ENCODE data around the gene CCDC142.
A peak's percentile ranks its signal among the peaks of the same experiment; 100 is the strongest.
"Not testable (repeated sequence)": the region's sequence is repeated elsewhere in the genome, so short reads cannot be mapped to it uniquely, and the experiment has no call there.

CCDC142 gene

GRCh38 chr2:74471332-74472065, 11.3 kb downstream of the CCDC142 start:
- DNase-seq (ENCODE audit: low read depth) = no peak

GRCh38 chr2:74470742-74471141, 12.1 kb downstream of the CCDC142 start:
- not testable (repeated sequence) for DNase-seq (ENCODE audit: low read depth)

GRCh38 chr2:74464406-74464805, 18.4 kb downstream of the CCDC142 start:
- DNase-seq (ENCODE audit: low read depth) = no peak

GRCh38 chr2:74462786-74463105, 20.1 kb downstream of the CCDC142 start:
- no peak for DNase-seq (ENCODE audit: low read depth)

- DNase-seq (ENCODE audit: low read depth) = no peak
These were observed 20.6 kb downstream of the CCDC142 start for GRCh38 chr2:74462054-74462785.

GRCh38 chr2:74461187-74462053, 21.4 kb downstream of the CCDC142 start:
- DNase-seq (ENCODE audit: low read depth) = no peak

GRCh38 chr2:74460187-74460586, 22.6 kb downstream of the CCDC142 start:
- DNase-seq (ENCODE audit: low read depth) = not testable (repeated sequence)

GRCh38 chr2:74459503-74460118, 23.2 kb downstream of the CCDC142 start:
- not testable (repeated sequence) for DNase-seq (ENCODE audit: low read depth)

- DNase-seq (ENCODE audit: low read depth) = no peak
These were observed 23.8 kb downstream of the CCDC142 start for GRCh38 chr2:74458938-74459363.

- peak; percentile 96 for DNase-seq (ENCODE audit: low read depth)
These were observed 24.5 kb downstream of the CCDC142 start, which contains the start of gene WBP1 for GRCh38 chr2:74458132-74458937. TSS of gene WBP1 (plus strand) at chr2:74458438. CDS start at chr2:74458603, 165 bp downstream.

GRCh38 chr2:74457549-74458131, 25.2 kb downstream of the CCDC142 start:
- peak; percentile 83 for DNase-seq (ENCODE audit: low read depth)

GRCh38 chr2:74457129-74457548, 25.7 kb downstream of the CCDC142 start:
- DNase-seq (ENCODE audit: low read depth) = no peak

- peak; percentile 95 for DNase-seq (ENCODE audit: low read depth)
These were observed 27.9 kb downstream of the CCDC142 start, which contains the start of gene INO80B for GRCh38 chr2:74454654-74455511. TSS of gene INO80B (plus strand) at chr2:74455087. CDS start at chr2:74455117, 30 bp downstream.

- no peak for DNase-seq (ENCODE audit: low read depth)
These were observed 32.1 kb downstream of the CCDC142 start for GRCh38 chr2:74450570-74451190.

GRCh38 chr2:74448771-74449170, 34.0 kb downstream of the CCDC142 start:
- DNase-seq (ENCODE audit: low read depth) = no peak

- DNase-seq (ENCODE audit: low read depth) = no peak
These were observed 35.4 kb downstream of the CCDC142 start for GRCh38 chr2:74447230-74447999.

- no peak for DNase-seq (ENCODE audit: low read depth)
These were observed 38.1 kb downstream of the CCDC142 start for GRCh38 chr2:74444498-74445318.
